Thymus (tissue), 11 donors: ENCODE results near the gene ZNF710. TPM values are rescaled to one million over a fixed set of nuclear protein-coding genes. Genes with fewer than 3 reads are reported as not detected.
A peak's percentile ranks its signal among the peaks of the same experiment; 100 is the strongest.

ENCODE experiments used
- DNase-seq, 9 donors: peaks; one replicate each; pipeline ENCODE4 v3.0.0-alpha.2; 2013; ENCODE audit warnings: low spot score in 9 of 9, low read depth in 6 of 9, missing footprints in 1 of 9
- H3K27ac ChIP-seq, 2 donors: one replicate each; pipeline ENCODE4 v1.5.1; 2013; ENCODE audit warnings: control low read depth in 1 of 2, low read depth in 1 of 2, low read length in 1 of 2, mild to moderate bottlenecking in 1 of 2, moderate library complexity in 1 of 2
- H3K27me3 ChIP-seq, 2 donors: one replicate each; pipeline ENCODE4 v1.5.1; 2013; ENCODE audit warnings: low read length in 1 of 2; ENCODE audit not compliant: control insufficient read depth in 2 of 2, insufficient read depth in 1 of 2
- H3K36me3 ChIP-seq, 2 donors: one replicate each; pipeline ENCODE4 v1.5.1; 2013; ENCODE audit warnings: low read length in 1 of 2, mild to moderate bottlenecking in 1 of 2, moderate library complexity in 1 of 2; ENCODE audit not compliant: control insufficient read depth in 2 of 2, insufficient read depth in 2 of 2
- H3K4me1 ChIP-seq, 2 donors: one replicate each; pipeline ENCODE4 v1.5.1; 2013; ENCODE audit warnings: low read length in 2 of 2; ENCODE audit not compliant: control insufficient read depth in 2 of 2, insufficient read depth in 2 of 2
- H3K4me3 ChIP-seq, 2 donors: one replicate each; pipeline ENCODE4 v1.5.1; 2013; ENCODE audit warnings: low read length in 2 of 2, control low read depth in 1 of 2, mild to moderate bottlenecking in 1 of 2
- H3K9me3 ChIP-seq, 2 donors: one replicate each; pipeline ENCODE4 v1.5.1; 2013; ENCODE audit warnings: low read length in 1 of 2, mild to moderate bottlenecking in 1 of 2; ENCODE audit not compliant: control insufficient read depth in 2 of 2, insufficient read depth in 1 of 2
- WGBS: extraction: QIAGEN DNeasy Blood & Tissue Kit; methylation state at CpG from one replicate; pipeline ENCODE4 v1.1.7; 2013; 5-methylcytosine and 5-hydroxymethylcytosine counted together
- polyA plus RNA-seq: library from polyadenylated mRNA; stranded (reverse); fragments of 200-250 nt; gene quantifications from one replicate; pipeline ENCODE4 v1.2.3, GENCODE V29; 2013
- total RNA-seq: library from RNA; stranded (reverse); fragments of 120-200 nt; gene quantifications from one replicate; pipeline ENCODE4 v1.2.4, GENCODE V29; 2013
- donor health status: healthy.

ZNF710 gene
- total and polyA plus RNA-seq, 2 donors, result 12.5 to 21.9 TPM

DNA sequence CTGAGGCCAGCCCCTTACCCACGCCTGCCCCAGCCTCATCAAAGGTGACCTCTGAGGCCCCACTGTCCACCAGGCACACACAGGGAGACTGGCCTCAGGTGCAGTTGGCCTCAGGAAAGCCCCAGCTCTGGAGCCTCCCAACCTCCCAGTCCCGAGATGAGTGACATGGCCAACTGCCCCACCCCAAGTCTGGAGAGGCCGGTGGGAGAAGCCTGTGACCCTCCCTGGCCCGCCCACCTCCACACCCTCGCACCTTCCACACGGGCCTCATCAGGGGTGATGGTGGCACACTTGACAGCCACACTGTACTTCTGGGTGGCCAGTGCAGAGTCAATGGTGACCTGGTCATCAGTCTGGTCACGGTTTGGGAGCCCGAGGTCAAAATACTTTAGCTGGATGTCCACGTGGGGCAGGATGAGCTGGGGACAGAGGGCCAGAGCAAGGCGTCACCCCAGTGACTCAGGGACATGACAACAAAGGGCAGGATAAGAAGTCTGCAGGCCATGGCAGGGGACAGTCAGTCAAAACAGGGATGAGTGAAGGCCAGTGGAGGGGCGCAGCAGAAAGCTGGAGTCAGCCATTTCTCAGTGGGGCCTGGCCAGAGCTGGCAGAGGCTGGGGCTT is 89.2 kb downstream of the ZNF710 start:
- H3K27me3 ChIP-seq, result no peaks in the 10 kb centered on the region

DNA sequence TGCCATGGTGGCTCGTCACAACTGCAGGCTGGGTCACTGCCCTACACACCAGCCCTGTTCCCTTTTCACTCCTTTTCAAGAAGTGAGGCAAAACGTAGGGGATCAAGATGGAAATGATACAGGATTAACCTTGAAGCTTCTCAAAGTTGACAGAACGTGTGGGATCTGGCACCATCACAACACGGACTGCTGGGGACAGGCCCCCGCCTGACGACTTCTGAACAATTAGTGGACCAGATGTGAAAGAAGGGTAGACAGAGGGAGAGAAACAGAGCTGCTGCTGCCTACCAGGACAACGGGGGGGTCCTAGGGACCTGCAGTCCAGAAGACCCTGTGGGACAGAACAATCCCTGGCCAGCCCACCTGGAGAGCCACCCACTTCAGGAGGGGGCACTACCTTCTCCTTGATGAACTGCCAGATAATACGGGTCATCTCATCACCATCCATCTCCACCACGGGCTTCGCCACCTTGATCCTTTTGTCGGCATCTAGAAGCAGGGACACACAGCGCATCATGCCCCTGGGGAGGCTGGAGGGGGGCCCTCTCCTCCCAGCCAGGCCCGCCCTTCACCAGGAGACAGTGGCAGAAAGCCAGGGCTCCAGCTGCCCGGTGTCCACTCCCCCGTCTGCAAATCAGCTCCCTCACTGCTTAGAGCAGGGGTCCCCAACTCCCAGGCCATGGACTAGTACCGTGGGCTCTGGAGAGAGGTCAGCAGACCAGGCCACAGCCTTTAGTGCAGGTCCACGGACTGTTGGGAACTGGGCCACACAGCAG is 90.2 kb downstream of the ZNF710 start:
- DNase-seq, result no peak
- Histone ChIP-seq H3K27ac (no peak overlapping the region), H3K27me3 (no peaks in the 10 kb centered on the region), H3K4me3 (no peak overlapping the region), H3K9me3 (peaks cover 0 to 3% of the 10 kb centered on the region in 2 donors), H3K4me1 (peaks cover 17 to 25% of the 10 kb centered on the region in 2 donors), H3K36me3 (peaks cover 52 to 76% of the 10 kb centered on the region in 2 donors)
- WGBS, result 96% methylated on average over 17 of the region's 17 CpGs

More for the DNA sequence above, 89.2 kb downstream of the ZNF710 start:
- WGBS, result 97% methylated on average over 11 of the region's 11 CpGs
- Histone ChIP-seq H3K4me3 (no peak overlapping the region), H3K27ac (no peak overlapping the region), H3K36me3 (peaks cover 60 to 80% of the 10 kb centered on the region in 2 donors), H3K4me1 (peaks cover 10 to 17% of the 10 kb centered on the region in 2 donors), H3K9me3 (peaks cover 0 to 3% of the 10 kb centered on the region in 2 donors)
- no peak for DNase-seq

DNA sequence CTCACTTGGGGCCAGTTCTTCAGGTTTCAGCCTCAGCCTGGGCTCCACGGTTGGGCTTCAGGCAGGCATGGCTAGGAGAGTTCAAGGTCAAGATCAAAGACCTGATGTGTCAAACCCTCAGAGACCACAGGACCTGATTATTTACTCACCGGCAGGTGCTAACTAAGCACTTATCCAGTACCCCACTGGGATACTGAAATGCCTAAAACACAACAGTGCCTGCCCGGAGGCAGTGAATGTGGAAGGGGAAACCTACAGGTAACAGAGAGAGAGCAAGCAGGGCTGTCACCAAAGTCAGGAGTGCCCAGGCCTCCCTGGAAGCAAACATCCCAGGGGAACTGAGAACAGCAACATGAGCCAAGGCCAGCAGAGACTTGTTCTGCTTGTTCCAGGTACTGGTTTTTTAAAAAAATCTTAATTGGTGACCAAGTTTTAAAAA is 94.4 kb downstream of the ZNF710 start:
- Histone ChIP-seq H3K4me1 (peaks cover 48 to 66% of the 10 kb centered on the region in 2 donors), H3K27me3 (no peaks in the 10 kb centered on the region), H3K36me3 (peaks cover 13 to 39% of the 10 kb centered on the region in 2 donors), H3K9me3 (no peaks in the 10 kb centered on the region), H3K27ac (peak overlapping the region; percentile 33 to 61), H3K4me3 (no peak overlapping the region)
- peak in 1 of 9 donors; percentile 22 for DNase-seq
- 68% methylated on average over 3 of the region's 3 CpGs for WGBS

DNA sequence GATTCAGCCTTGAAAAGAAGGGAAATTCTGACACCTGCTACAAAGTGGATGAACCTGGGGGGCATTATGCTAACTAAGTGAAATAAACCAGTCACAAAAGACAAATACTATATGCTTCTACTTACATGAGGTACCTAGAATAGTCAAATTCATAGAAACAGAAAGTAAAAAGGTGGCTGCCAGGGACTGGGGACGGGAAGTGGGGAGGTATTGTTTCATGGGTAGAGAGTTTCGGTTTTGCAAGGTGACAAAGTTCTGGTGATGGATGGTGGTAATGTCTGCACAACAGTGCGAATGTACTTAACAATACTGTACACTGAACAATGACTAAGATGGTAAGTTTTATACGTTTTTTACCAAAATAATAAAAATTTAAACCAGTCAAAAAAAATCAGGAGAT is 96.4 kb downstream of the ZNF710 start:
- peaks cover 0 to 22% of the 10 kb centered on the region in 2 donors for H3K36me3 ChIP-seq
- H3K27me3 ChIP-seq, result no peaks in the 10 kb centered on the region
- 3% methylated on average over 4 of the region's 4 CpGs for WGBS
- H3K27ac ChIP-seq, result peak overlapping the region; percentile 74 to 94
- H3K9me3 ChIP-seq, result no peaks in the 10 kb centered on the region
- peak in 5 of 9 donors; percentile 51 to 87 (median 69) for DNase-seq
- H3K4me1 ChIP-seq, result peaks cover 54 to 74% of the 10 kb centered on the region in 2 donors
- peak overlapping the region in 1 of 2 donors; percentile 8 for H3K4me3 ChIP-seq

DNA sequence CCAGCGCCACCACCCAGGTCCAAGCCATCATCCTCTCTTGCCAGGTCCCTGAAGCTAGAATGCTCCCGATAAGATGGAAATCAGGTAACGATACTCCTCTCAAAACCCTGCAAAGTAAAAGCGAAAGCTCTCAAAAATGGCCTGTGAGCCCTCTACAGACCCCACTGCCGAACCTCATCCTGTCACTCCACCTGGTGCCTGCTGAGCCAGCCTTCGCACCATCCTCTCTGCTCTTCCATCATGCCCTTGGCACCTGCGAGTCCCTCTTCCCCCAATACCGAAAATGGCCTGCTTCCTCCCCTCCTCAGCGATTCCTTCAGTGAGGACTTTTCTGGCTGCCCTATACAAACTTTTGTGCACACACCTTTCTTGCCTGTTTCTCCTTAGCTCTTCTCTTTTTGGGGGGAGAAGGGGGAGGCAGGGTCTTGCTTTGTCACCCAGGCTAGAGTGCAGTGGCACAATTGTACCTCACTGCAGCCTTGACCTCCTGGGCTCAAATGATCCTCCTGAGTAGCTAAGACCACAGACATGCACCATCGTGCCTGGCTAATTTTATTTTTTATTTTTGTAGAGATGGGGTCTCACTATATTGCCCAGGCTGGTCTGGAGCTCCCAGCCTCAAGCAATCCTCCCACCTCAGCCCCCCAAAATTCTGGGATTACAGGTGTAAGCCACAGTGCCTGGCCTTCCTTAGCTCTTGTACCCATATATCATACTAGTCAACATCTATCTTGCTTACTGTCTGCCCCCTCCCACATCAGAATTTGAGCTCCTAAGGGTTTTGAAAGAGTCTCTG is 98.1 kb downstream of the ZNF710 start:
- H3K9me3 ChIP-seq, result peaks cover 0 to 4% of the 10 kb centered on the region in 2 donors
- H3K36me3 ChIP-seq, result peaks cover 0 to 10% of the 10 kb centered on the region in 2 donors
- WGBS, result 31% methylated on average over 10 of the region's 10 CpGs
- H3K27ac ChIP-seq, result peak overlapping the region; percentile 94 to 96
- no peaks in the 10 kb centered on the region for H3K27me3 ChIP-seq
- peaks cover 64 to 86% of the 10 kb centered on the region in 2 donors for H3K4me1 ChIP-seq
- peak in 4 of 9 donors; percentile 43 to 85 (median 75) for DNase-seq
- H3K4me3 ChIP-seq, result peak overlapping the region; percentile 23 to 38

DNA sequence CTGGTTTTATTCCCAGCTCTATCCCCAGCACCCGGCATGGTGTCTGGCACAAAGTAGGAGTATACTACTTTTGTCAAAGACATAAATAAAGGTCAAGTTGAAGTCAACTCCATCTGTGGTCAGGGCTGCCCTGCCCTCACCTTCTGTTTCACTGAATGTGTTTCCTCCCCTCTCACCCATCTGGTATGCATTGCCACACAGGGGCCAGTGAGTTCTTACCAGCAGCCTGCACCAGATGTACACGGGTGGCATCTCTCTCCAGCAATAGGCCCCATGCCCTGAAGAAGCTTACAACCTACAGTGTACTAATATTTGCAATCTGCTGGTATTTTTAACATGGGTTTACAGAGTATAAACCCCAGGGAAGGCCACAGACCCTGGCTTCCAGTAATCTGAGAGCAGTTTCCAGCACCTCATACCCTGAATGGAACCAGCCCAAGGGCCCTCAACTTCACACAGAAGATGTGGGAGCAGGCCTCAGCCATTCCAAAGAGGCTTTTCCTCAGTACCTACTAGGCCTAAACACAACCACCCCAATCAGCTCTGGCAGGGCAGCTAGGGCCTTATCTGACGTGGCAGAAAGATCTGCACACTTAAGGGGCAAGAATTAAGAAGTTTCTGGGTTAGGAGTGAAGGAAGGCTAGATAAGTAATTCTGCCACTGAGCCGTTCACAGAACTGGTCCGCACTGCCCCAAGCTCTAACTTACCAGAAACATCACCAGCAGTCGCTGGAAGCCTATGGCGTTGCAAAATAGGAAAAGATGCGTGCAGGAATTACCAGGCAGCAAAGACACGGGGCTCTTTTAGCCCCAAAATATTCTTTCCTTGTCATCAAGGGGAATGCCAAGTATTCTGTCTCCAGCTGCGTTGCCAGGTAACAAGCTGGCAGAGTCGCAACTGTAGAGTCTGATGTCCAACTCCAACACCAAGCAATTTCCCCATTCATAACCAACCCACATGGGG is 99.0 kb downstream of the ZNF710 start:
- 76% methylated on average over 11 of the region's 11 CpGs for WGBS
- H3K27ac ChIP-seq, result peak overlapping the region; percentile 86 to 94
- peak overlapping the region; percentile 79 to 96 for H3K4me3 ChIP-seq
- H3K36me3 ChIP-seq, result peaks cover 0 to 9% of the 10 kb centered on the region in 2 donors
- no peaks in the 10 kb centered on the region for H3K27me3 ChIP-seq
- peaks cover 0 to 4% of the 10 kb centered on the region in 2 donors for H3K9me3 ChIP-seq
- peaks cover 61 to 84% of the 10 kb centered on the region in 2 donors for H3K4me1 ChIP-seq
- DNase-seq, result peak in 1 of 9 donors; percentile 58

DNA sequence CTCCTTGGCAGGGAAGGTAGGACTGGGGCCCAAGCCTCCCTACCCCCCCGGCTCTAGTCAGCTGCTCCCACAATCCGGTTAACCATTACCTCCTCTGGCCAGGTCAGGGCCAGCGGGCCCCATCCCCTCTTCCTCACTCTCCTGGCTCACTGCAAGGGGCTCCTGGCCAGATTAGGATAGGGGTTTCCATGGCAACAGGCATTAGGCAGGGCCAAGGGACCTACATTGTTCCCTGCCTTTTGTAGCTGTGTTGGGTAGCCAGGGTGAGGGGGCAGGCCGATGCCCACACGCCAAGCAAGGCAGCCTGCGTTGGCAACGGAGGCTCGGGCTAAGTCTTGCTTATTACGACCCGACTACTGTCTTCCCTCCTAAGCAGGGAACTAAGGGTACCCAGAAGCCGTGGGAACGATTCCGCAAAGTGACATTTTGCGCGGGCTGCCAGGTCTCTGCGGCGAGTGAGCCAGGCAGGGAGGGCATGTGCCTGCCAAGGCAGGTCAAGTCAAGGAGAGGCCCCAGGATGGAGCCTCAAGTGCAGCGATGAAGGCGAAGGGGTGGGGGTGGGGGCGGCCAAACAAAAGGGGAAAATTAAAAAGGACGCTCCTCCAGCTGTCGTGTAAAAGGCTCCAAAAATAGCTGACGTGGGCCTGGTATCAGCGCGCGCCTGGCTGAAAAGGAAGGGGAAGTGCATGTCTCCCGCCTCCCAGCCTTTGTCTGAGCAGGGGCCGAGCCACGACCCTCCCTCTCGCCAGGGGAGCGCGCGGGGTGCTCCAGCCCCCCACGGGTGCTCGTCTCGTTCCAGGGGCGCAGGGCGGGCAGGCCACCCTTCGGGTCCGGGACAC is 100.2 kb downstream of the ZNF710 start:
- Histone ChIP-seq H3K36me3 (peaks cover 0 to 3% of the 10 kb centered on the region in 2 donors), H3K4me1 (peaks cover 52 to 73% of the 10 kb centered on the region in 2 donors), H3K4me3 (peak overlapping the region; percentile 79 to 96), H3K27me3 (no peaks in the 10 kb centered on the region), H3K27ac (peak overlapping the region; percentile 92 to 94), H3K9me3 (peaks cover 0 to 4% of the 10 kb centered on the region in 2 donors)
- 6% methylated on average over 40 of the region's 40 CpGs for WGBS
- DNase-seq, result peak in 3 of 9 donors; percentile 43 to 73 (median 55)
